GM12878 (cell line): ENCODE data around the gene NTSR1.

Experiments
- EED ChIP-seq: sonication (generic); IDR thresholded peaks from 2 replicates; pipeline ENCODE4 v1.6.1; 2016; ENCODE audit warnings: antibody characterized with exemption, low read depth
- EP300 ChIP-seq, 2 experiments: fragments of 150-350 bp in 1 of 2; IDR thresholded peaks; 2 replicates each; pipeline ENCODE4 v1.6.1; 2011 to 2012; ENCODE audit warnings: low read depth in 2 of 2, low read length in 2 of 2, borderline replicate concordance in 1 of 2, improper control_type of control experiment in 1 of 2, inconsistent platforms in 1 of 2; ENCODE audit not compliant: control insufficient read depth in 1 of 2
- ESRRA ChIP-seq: IDR thresholded peaks from 2 replicates; pipeline ENCODE4 v1.6.1; 2012; ENCODE audit warnings: mild to moderate bottlenecking, low read length, improper control_type of control experiment
- POLR2A ChIP-seq: IDR thresholded peaks from 2 replicates; pipeline ENCODE4 v1.6.1; 2011; ENCODE audit warnings: low read depth, mild to moderate bottlenecking, low read length
- POLR2AphosphoS5 ChIP-seq: IDR thresholded peaks from 2 replicates; pipeline ENCODE4 v1.6.1; 2011; ENCODE audit warnings: mild to moderate bottlenecking, low read length, inconsistent platforms
- SUZ12 ChIP-seq: fragments of 200-600 bp; sonication (generic); IDR thresholded peaks from one replicate; pipeline ENCODE4 v1.6.1; 2018; ENCODE audit warnings: antibody characterized with exemption, mild to moderate bottlenecking; ENCODE audit not compliant: unreplicated experiment
- TAF1 ChIP-seq: IDR thresholded peaks from 2 replicates; pipeline ENCODE4 v1.6.1; 2011; ENCODE audit warnings: mild to moderate bottlenecking, low read depth, low read length, borderline replicate concordance
- TCF12 ChIP-seq: IDR thresholded peaks from 2 replicates; pipeline ENCODE4 v1.6.1; 2011; ENCODE audit warnings: low read depth, mild to moderate bottlenecking, low read length
- TF ChIP-seq, protein P1 (sequence below), 3 experiments: IDR thresholded peaks in 2 of 3; conservative IDR thresholded peaks in 1 of 3; 2 replicates each; pipeline ENCODE4 v1.5.1; 2011; ENCODE audit warnings: low read depth in 3 of 3, low read length in 3 of 3, mild to moderate bottlenecking in 3 of 3, control low read depth in 2 of 3, moderate library complexity in 2 of 3, inconsistent platforms in 1 of 3, mixed read lengths in 1 of 3; ENCODE audit not compliant: control insufficient read depth in 2 of 3, insufficient read depth in 1 of 3; ENCODE audit errors: extremely low read depth in 1 of 3
- TF ChIP-seq, protein P2 (sequence below): IDR thresholded peaks from 2 replicates; pipeline ENCODE4 v1.6.1; 2012; ENCODE audit warnings: low read depth, low read length, improper control_type of control experiment

DNA sequence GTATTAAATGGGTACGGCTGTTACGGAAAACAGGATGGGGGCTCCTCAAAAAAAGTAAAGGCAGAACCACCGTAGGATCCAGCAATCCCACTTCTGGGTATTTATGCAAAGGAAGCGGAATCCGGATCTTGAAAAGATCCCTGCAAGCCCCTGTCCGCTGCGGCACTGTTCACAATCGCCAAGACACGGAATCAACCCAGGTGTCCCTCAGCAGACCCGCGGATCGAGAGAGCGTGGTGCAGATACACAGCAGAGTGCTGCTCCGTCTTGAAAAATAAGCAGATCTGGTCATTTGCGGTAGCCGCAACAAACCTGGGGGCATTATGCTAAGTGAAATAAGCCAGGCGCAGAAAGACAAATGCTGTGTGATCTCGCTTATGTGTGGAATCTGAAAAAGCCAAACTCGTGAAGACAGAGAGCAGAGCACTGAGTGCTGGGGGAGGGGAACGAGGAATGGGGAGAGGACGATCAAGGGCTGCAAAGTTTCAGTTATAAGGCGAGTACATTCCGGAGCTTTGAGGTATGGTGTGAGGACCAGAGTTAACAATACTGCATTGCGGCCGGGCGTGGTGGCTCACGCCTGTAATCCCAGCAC, 41.3 kb downstream of the NTSR1 start:
- TF ChIP-seq, protein P1, sequence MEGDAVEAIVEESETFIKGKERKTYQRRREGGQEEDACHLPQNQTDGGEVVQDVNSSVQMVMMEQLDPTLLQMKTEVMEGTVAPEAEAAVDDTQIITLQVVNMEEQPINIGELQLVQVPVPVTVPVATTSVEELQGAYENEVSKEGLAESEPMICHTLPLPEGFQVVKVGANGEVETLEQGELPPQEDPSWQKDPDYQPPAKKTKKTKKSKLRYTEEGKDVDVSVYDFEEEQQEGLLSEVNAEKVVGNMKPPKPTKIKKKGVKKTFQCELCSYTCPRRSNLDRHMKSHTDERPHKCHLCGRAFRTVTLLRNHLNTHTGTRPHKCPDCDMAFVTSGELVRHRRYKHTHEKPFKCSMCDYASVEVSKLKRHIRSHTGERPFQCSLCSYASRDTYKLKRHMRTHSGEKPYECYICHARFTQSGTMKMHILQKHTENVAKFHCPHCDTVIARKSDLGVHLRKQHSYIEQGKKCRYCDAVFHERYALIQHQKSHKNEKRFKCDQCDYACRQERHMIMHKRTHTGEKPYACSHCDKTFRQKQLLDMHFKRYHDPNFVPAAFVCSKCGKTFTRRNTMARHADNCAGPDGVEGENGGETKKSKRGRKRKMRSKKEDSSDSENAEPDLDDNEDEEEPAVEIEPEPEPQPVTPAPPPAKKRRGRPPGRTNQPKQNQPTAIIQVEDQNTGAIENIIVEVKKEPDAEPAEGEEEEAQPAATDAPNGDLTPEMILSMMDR (IDR thresholded peaks at IDR 0.05 in 2 of 3, conservative IDR thresholded peaks at IDR 0.05 in 1 of 3; ENCODE audit: control insufficient read depth in 2 of 3, extremely low read depth in 1 of 3, insufficient read depth in 1 of 3, low read depth in 3 of 3, low read length in 3 of 3), result no peak
- TF ChIP-seq TAF1, result no peak
- TF ChIP-seq ESRRA, result no peak
- TF ChIP-seq, protein P2, sequence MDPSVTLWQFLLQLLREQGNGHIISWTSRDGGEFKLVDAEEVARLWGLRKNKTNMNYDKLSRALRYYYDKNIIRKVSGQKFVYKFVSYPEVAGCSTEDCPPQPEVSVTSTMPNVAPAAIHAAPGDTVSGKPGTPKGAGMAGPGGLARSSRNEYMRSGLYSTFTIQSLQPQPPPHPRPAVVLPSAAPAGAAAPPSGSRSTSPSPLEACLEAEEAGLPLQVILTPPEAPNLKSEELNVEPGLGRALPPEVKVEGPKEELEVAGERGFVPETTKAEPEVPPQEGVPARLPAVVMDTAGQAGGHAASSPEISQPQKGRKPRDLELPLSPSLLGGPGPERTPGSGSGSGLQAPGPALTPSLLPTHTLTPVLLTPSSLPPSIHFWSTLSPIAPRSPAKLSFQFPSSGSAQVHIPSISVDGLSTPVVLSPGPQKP, result no peak
- no peak for TF ChIP-seq SUZ12
- TF ChIP-seq TCF12, result no peak
- TF ChIP-seq EP300 (IDR thresholded peaks at IDR 0.05; ENCODE audit: borderline replicate concordance in 1 of 2, control insufficient read depth in 1 of 2, low read depth in 2 of 2, low read length in 2 of 2), result no peak
- TF ChIP-seq POLR2AphosphoS5, result no peak
- TF ChIP-seq POLR2A, result no peak
- no peak for TF ChIP-seq EED
